DLD1 (cell line): Measurements from ENCODE around the gene GORASP2.
"Not testable (repeated sequence)": the region's sequence is repeated elsewhere in the genome, so short reads cannot be mapped to it uniquely, and the experiment has no call there.

Experiments
- in situ Hi-C: cut with HindIII; loops from 2 replicates; pipeline ENCODE4 v1.10.0; 2017; ENCODE audit warnings: low sequenced_read_pairs

GORASP2 gene

DNA sequence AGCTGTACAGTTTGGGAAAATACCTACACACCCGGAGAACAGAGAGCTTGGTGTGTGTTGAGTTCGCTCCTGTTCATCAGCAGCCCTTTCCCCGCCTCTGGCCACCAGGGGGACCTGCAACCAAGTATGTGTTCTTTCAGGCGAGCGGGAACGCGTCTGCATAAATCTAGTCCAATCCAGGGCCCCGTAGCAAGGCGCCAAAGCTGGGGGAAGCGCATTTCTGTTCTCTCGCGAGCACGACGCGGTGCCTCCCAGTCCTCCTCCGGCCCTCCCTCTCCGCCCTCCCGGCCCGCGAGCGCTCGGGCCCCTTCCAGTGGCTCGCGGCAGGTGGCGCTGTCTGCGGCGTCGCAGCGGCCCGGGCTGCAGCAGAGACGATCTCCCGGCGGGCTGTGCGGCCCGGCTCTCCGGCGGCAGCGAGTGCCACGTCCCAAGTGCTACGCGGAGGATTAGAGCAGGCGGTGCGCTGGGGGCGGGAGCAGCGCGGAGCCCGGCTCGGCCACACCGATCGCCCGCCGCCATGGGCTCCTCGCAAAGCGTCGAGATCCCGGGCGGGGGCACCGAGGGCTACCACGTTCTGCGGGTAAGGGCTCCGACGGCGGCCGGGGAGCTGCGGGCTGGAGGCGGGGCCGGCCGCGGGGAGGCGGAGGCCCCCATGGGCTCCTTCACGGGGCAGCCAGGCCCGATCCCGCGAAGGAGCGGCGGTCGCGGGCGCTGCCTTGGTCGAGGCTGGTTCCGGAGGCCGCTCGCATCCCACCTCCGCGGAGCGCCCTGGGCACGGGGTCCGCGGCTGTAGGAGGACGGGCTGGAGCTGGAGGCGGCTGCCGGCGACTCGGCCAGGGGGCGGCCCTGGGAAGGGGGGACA lies at the start of gene GORASP2:
GORASP2 (plus strand) TSS at position 430 of the 862 bp plus-strand sequence; CDS start at position 518, 88 bp downstream.
- in situ Hi-C loops, result no loop called here

GRCh38 chr2:170881840-170882239 lies 47.2 kb upstream of the GORASP2 start:
- in situ Hi-C loops, result no loop called here

DNA sequence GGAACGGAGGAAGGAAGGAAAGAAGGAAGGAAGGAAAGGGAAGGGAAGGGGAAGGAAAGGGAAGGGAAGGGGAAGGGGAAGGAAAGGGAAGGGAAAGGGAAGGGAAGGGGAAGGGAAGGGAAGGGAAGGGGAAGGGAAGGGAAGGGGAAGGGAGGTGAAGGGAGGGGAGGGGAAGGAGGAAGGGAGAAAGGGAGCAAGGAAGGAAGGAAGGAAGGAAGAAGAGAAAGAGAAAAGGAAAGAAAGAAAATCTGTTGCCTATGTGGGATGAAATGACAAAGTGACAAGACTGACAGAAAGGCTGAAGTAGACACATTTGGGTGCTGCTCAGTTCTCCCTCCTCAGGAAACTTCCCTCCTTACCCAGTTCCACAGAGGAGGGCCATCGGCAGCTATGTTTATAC lies 46.3 kb upstream of the GORASP2 start:
- in situ Hi-C loops, result no loop called here

- in situ Hi-C loops, result no loop called here
Measured at GRCh38 chr2:170883683-170884082, 45.4 kb upstream of the GORASP2 start.

DNA sequence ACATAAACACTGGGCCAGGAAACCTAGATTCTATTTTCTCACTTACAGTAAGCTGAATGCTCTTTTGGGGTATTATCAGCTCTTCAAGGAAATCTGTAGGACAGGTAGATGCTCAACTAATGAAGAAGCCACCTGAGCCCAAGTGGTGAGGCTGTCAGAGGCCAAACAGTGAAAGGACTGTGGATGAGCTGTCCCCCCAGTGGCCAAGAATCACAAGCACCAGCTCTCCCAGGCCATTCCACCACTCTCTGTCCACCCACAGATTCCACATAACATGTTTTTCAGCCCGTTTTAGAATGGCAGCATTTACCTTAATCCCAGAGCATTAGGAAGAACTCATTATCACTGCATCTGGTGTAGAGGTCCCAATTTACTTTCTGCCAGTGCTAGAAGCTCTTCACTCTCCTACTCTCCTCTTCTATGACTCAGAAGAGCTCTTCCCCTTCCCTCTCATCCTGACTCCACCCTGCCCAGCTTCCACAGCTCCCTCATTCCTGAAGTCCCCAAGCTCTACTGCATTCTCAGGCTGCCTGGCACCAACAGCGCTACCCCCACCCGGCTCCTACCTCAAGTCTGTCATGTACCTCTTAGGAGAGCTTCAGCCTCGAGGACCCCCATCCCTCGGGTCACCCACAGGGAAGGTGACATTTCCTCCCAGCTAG lies 43.8 kb upstream of the GORASP2 start:
- in situ Hi-C loops, result no loop called here

DNA sequence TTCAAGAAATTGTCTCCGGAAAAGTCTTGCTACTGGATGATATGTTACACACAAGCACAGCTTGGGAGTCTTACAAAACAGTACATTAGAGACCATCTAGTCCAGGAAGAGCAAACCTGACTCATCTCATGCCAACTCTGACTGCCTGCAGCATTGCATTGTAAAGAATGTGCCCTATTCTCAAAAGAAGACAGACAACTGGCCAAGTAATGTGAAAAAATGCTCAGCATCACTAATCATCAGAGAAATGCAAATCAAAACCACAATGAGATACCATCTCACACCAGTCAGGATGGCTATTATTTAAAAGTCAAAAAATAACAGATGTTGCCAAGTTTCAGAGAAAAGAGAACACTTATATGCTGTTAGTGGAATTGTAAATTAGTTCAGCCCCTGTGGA lies 42.7 kb upstream of the GORASP2 start:
- in situ Hi-C loops, result no loop called here

DNA sequence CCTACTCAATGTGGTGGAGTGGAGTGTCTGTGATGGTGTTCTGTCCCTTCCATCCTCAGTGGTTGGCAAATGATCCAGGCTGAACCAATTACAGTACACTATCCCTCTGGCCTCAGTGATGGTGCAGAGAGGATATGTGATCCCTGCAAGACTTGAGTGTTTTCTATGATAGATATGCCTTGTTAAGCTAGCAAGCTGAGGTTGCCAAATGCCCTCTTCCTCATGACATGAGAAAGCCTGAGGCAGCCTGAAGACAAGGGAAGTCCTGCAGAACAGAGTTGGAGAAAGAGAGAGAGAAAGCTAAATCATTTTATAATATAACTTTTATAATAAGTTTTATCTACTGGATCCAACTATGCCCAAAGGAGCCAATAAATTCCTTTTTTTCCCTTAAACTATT lies 41.6 kb upstream of the GORASP2 start:
- in situ Hi-C loops, result no loop called here

DNA sequence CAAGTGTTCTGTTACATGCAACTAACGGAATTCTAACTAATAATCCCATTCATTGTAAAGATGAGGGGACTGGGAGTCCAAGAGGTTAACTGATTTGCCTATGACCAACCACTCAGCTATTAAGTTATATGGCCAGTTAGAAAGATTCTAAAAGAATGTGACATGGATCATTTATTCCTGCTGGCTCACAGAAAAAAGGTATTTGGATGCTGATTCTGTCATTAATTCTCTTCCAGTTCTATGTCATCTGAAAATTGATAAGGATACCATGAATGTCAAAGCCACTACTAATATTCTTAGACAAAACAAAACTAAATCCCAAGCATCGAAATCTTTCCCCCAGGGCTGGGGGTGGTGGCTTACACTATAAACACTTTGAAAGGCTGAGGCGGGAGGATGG lies 41.2 kb upstream of the GORASP2 start:
- in situ Hi-C loops, result no loop called here

DNA sequence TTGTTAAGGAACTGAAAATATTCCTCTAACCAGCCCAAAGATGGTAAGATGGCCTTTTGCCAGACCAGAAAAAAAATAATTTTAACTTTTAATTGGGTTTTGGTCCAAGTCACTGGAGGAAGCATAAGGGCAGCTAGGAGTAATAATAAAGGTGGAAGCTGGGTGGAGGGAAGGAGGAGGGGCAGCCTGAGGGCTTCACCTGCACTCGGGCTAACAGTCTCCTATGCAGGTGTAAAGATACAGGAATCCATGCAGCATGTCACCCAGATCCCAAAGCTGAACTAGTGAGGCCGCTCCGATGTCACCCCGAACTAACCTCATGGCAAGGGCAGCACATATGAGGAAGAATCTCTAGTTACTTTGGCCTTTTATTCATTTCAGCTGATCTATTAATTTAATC lies 37.2 kb upstream of the GORASP2 start:
- in situ Hi-C loops, result no loop called here

DNA sequence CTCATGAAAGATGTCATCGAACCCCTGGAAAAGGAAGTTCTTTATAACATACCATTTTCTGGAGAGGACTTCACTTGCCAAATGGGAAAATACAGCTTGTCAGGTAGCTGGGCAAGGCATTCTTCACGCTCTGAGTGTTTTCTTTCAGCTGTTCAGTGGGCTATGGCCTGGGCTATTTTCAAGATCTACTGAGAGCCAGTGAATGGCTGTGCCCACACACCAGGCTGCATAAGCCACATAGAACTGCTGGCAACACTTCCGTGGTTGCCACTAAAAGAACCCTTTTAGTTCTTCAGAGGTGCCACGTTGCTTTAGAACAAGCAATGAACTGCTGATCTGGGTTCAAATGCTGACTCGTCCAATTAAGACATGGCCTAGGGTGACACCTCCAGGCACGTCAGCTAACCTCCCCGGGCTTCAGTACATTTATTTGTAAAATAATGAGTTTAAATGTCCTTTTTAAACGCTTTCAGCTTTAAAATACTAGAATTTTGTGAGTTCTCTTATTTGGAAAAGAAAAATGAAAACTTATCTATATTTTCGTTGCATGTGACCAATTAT lies 36.6 kb upstream of the GORASP2 start:
- in situ Hi-C loops, result no loop called here

- in situ Hi-C loops, result no loop called here
Measured at GRCh38 chr2:170895023-170895757, 33.9 kb upstream of the GORASP2 start.

DNA sequence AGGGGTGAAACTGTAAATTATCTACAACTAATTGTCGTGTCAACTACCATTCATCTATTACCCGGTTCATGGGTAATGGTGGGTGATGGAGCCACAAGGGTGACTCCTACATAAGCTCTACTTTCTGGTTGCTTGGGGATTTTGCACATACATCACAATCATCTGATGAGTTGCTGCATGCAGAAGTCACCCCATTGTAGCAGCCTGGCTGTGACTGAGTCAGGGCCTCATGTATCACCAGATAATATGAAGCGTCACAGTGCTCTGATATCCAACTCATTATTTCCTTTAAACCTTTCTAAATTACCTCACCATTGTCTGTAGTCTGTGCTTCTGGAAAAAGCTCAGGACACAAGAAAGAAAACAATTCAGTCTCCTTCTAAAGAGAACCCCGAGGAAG lies 32.4 kb upstream of the GORASP2 start:
- in situ Hi-C loops, result no loop called here

DNA sequence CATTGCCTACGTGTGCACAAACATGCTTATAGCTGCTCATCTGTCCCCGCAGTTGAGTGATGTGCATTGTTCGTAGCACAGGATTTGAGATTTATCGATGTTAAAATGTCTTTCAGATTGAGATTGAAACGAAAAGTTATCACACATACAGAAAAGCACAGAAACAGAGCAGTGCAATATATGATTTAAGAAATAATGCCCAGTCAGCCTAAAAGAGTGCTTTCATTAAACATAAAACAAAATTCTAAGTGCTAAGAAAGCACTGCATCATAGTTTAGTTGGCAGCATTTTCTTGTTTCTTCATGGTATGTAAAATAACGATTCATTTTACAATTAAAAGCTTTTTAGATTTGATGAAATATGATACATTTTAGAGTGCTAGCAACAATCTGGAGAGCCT lies 31.9 kb upstream of the GORASP2 start:
- in situ Hi-C loops, result no loop called here

- in situ Hi-C loops, result no loop called here
Measured at GRCh38 chr2:170905864-170906263, 23.2 kb upstream of the GORASP2 start.

DNA sequence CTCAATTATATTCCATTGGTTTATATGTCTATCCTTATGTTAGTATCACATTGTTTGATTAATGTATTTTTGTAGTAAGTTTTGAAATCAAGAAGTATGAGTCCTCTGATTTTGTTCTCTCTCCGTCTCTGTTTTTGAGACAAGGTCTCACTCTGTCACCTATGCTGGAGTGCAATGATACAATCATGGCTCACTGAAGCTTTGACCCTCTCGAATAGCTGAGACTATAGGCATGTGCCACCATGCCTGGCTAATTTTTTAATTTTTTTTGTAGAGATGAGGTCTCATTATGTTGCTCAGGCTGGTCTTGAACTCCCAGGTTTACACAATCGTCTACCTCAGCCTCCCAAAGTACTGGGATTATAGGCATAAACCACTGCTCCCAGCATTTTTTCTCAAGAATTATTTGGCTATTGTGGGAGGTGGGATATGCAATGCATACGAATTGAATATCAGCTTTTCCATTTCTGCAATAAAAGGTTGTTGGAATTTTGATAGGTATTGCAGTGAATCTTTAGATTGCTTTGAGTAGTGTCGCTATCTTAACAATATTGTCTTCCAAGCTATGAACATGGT lies 17.7 kb upstream of the GORASP2 start:
- in situ Hi-C loops, result no loop called here

GRCh38 chr2:170914994-170915666 lies 13.9 kb upstream of the GORASP2 start:
- in situ Hi-C loops, result not testable (repeated sequence)

- in situ Hi-C loops, result no loop called here
Measured at GRCh38 chr2:170917219-170917913, 11.7 kb upstream of the GORASP2 start.

GRCh38 chr2:170917957-170918356 lies 11.1 kb upstream of the GORASP2 start:
- in situ Hi-C loops, result no loop called here

DNA sequence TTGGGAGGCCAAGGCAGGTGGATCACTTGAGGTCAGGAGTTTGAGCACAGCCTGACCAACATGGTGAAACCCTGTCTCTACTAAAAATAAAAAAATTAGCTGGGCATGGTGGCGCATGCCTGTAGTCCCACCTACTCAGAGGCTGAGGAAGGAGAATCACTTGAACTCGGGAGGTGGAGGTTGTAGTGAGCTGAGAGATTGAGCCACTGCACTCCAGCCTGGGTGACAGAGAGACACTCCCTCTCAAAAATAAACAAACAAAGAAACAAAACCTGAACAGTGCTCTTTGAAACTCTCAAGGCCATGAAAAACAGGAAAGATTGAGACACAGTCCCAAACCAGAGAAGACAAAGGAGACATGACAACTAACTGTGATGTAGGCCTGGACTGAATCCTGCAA lies 7.2 kb upstream of the GORASP2 start:
- in situ Hi-C loops, result not testable (repeated sequence)
